HepG2 (cell line): ENCODE data around the gene ASIC2. TPM values are rescaled to one million over a fixed set of nuclear protein-coding genes. Genes with fewer than 3 reads are reported as not detected.

Experiments used
- ATAC-seq: fragments of 200-7000 bp; cut with Tn5 transposase; 3 replicates; pipeline ENCODE4 v1.9.1; 2020; ENCODE audit warnings: mild to moderate bottlenecking, moderate library complexity
- BruUV-seq: library from RNA; stranded (reverse); fragments of 400-500 nt; replicated peaks from 2 replicates; lab custom pipeline; 2021; lab: Mats Ljungman, UMichigan
- CTCF ChIA-PET: fragments of 300-600 bp; formaldehyde crosslinking; extraction: SDS; loops from one replicate; lab custom pipeline; 2021; ENCODE audit warnings: low total read pairs, inconsistent platforms, low intra/inter-chr PET ratio; lab: Yijun Ruan, JAX
- POLR2A ChIA-PET: fragments of 350-600 bp; sonication (Branson Sonifier 250); formaldehyde crosslinking; loops from one replicate; lab custom pipeline; 2020; ENCODE audit warnings: antibody characterized with exemption, inconsistent platforms; lab: Yijun Ruan, JAX
- DNase-seq: peaks from one replicate; pipeline ENCODE4 v3.0.0-alpha.2; 2015; ENCODE audit warnings: low spot score
- FAIRE-seq: peaks from 3 replicates; lab custom pipeline; 2011; peaks lifted over from hg19 to GRCh38; lab: Jason Lieb, UNC
- H2AFZ ChIP-seq: one replicate; pipeline ENCODE4 v1.6.1; 2011; ENCODE audit warnings: low read length, inconsistent platforms
- H3K27ac ChIP-seq: fragments of 300-600 bp; 3 replicates; pipeline ENCODE4 v1.8.0; 2011; ENCODE audit warnings: mixed run types, mild to moderate bottlenecking, mixed read lengths, low read length, inconsistent platforms; ENCODE audit not compliant: insufficient read depth; ENCODE audit errors: extremely low read length
- H3K27me3 ChIP-seq, 2 experiments: fragments of 200-600 bp in 1 of 2; 2 replicates in 1 of 2; 3 replicates in 1 of 2; pipeline versions ENCODE4 v1.6.0 to v1.8.0; 2011; ENCODE audit warnings: low read length in 2 of 2, mild to moderate bottlenecking in 2 of 2, moderate library complexity in 2 of 2, inconsistent platforms in 1 of 2; ENCODE audit not compliant: insufficient read depth in 2 of 2, control insufficient read depth in 1 of 2
- H3K36me3 ChIP-seq, 2 experiments: fragments of 200-600 bp in 1 of 2; replicated peaks in 1 of 2; 2 replicates in 1 of 2; 3 replicates in 1 of 2; pipeline versions ENCODE4 v1.5.1 to v1.8.0; 2011; ENCODE audit warnings: low read length in 2 of 2, inconsistent platforms in 1 of 2; ENCODE audit not compliant: insufficient read depth in 2 of 2, control insufficient read depth in 1 of 2
- H3K4me1 ChIP-seq: 2 replicates; pipeline ENCODE4 v1.5.1; 2012; ENCODE audit warnings: low read length, inconsistent platforms; ENCODE audit not compliant: insufficient read depth
- H3K4me2 ChIP-seq: 2 replicates; pipeline ENCODE4 v1.6.0; 2011; ENCODE audit warnings: low read depth, low read length, inconsistent platforms
- H3K4me3 ChIP-seq, 3 experiments: fragments of 200-600 bp in 1 of 3; sonication (generic), shearing (Covaris generic) in 1 of 3; replicated peaks in 1 of 3; 2 replicates each; pipeline ENCODE4 v1.5.1; 2011 to 2016; ENCODE audit warnings: low read length in 3 of 3, inconsistent platforms in 2 of 3, low read depth in 2 of 3, mild to moderate bottlenecking in 2 of 3, control low read depth in 1 of 3, mixed read lengths in 1 of 3; ENCODE audit not compliant: insufficient read depth in 1 of 3
- H3K79me2 ChIP-seq: one replicate; pipeline ENCODE4 v1.6.1; 2011; ENCODE audit warnings: low read length, inconsistent platforms; ENCODE audit not compliant: insufficient read depth
- H3K9ac ChIP-seq: 2 replicates; pipeline ENCODE4 v1.6.0; 2011; ENCODE audit warnings: mild to moderate bottlenecking, low read depth, low read length, inconsistent platforms; ENCODE audit not compliant: insufficient read depth
- H3K9me3 ChIP-seq: 2 replicates; pipeline ENCODE4 v1.5.1; 2012; ENCODE audit warnings: mild to moderate bottlenecking, low read length
- H4K20me1 ChIP-seq: 2 replicates; pipeline ENCODE4 v1.6.0; 2011; ENCODE audit warnings: inconsistent platforms, mild to moderate bottlenecking, low read length, moderate library complexity; ENCODE audit not compliant: insufficient read depth
- ATF1 ChIP-seq: IDR thresholded peaks from 2 replicates; pipeline ENCODE4 v1.6.1; 2016; ENCODE audit warnings: mild to moderate bottlenecking, control low read depth
- FOXJ3 ChIP-seq: sonication (generic); formaldehyde crosslinking; IDR thresholded peaks from 2 replicates; pipeline ENCODE4 v1.4.0; 2020; ENCODE audit warnings: missing genetic modification reagents, mild to moderate bottlenecking, borderline replicate concordance
- LCORL ChIP-seq, 2 experiments: fragments of 450-650 bp in 1 of 2; sonication (generic) in 1 of 2; formaldehyde crosslinking in 1 of 2; IDR thresholded peaks; 2 replicates each; pipeline versions ENCODE4 v1.5.0 to v1.6.1; 2017 to 2020; ENCODE audit warnings: antibody characterized with exemption in 1 of 2, missing genetic modification reagents in 1 of 2
- MAF1 ChIP-seq: sonication (generic); formaldehyde crosslinking; IDR thresholded peaks from 2 replicates; pipeline ENCODE4 v1.5.0; 2020; ENCODE audit warnings: missing genetic modification reagents, borderline replicate concordance
- MBD4 ChIP-seq: IDR thresholded peaks from 2 replicates; pipeline ENCODE4 v1.6.1; 2012; ENCODE audit warnings: low read length, inconsistent platforms, borderline replicate concordance
- MXD4 ChIP-seq: IDR thresholded peaks from 2 replicates; pipeline ENCODE4 v1.6.1; 2016; ENCODE audit warnings: mild to moderate bottlenecking, missing biosample characterization, missing genetic modification reagents
- NCOA5 ChIP-seq: sonication (generic); formaldehyde crosslinking; IDR thresholded peaks from 2 replicates; pipeline ENCODE4 v1.4.0; 2020; ENCODE audit warnings: missing genetic modification reagents
- NFKB2 ChIP-seq: sonication (generic); formaldehyde crosslinking; IDR thresholded peaks from 2 replicates; pipeline ENCODE4 v1.4.0; 2020; ENCODE audit warnings: missing genetic modification reagents, borderline replicate concordance
- NR2F2 ChIP-seq: IDR thresholded peaks from 2 replicates; pipeline ENCODE4 v1.6.1; 2012; ENCODE audit warnings: low read depth, inconsistent platforms, borderline replicate concordance
- SOX6 ChIP-seq, 2 experiments: fragments of 450-650 bp in 1 of 2; sonication (generic) in 1 of 2; formaldehyde crosslinking in 1 of 2; IDR thresholded peaks; 2 replicates each; pipeline versions ENCODE4 v1.4.0 to v1.6.1; 2017 to 2020; ENCODE audit warnings: antibody characterized with exemption in 1 of 2, mild to moderate bottlenecking in 1 of 2, missing genetic modification reagents in 1 of 2
- SP5 ChIP-seq: IDR thresholded peaks from 2 replicates; pipeline ENCODE4 v1.6.1; 2016; ENCODE audit warnings: low read depth, borderline replicate concordance
- SRSF9 ChIP-seq: fragments of 200-400 bp; formaldehyde crosslinking; IDR thresholded peaks from 2 replicates; pipeline ENCODE4 v1.6.1; 2018; ENCODE audit warnings: borderline replicate concordance, mild to moderate bottlenecking, low read depth, low read length; ENCODE audit not compliant: insufficient read depth, poor library complexity, severe bottlenecking
- STAT5B ChIP-seq: sonication (generic); formaldehyde crosslinking; IDR thresholded peaks from 2 replicates; pipeline ENCODE4 v1.4.0; 2020; ENCODE audit warnings: missing genetic modification reagents
- TCF7L2 ChIP-seq: IDR thresholded peaks from 2 replicates; pipeline ENCODE4 v1.6.1; 2011; ENCODE audit warnings: mild to moderate bottlenecking, low read depth, low read length, moderate library complexity
- WIZ ChIP-seq: sonication (generic); formaldehyde crosslinking; IDR thresholded peaks from 2 replicates; pipeline ENCODE4 v1.5.1; 2020; ENCODE audit warnings: mild to moderate bottlenecking, missing genetic modification reagents
- ZNF101 ChIP-seq: sonication (generic); formaldehyde crosslinking; IDR thresholded peaks from 2 replicates; pipeline ENCODE4 v1.4.0; 2020; ENCODE audit warnings: mild to moderate bottlenecking, low read depth, missing genetic modification reagents, borderline replicate concordance
- ZNF207 ChIP-seq: fragments of 450-650 bp; IDR thresholded peaks from 2 replicates; pipeline ENCODE4 v1.6.1; 2016; ENCODE audit warnings: antibody characterized with exemption, borderline replicate concordance
- ZNF331 ChIP-seq: sonication (generic); formaldehyde crosslinking; IDR thresholded peaks from 2 replicates; pipeline ENCODE4 v1.4.0; 2020; ENCODE audit warnings: missing genetic modification reagents
- ZNF432 ChIP-seq: sonication (generic); formaldehyde crosslinking; IDR thresholded peaks from 2 replicates; pipeline ENCODE4 v1.5.0; 2020; ENCODE audit warnings: missing genetic modification reagents, mild to moderate bottlenecking, borderline replicate concordance
- ZNF446 ChIP-seq: sonication (generic); formaldehyde crosslinking; IDR thresholded peaks from 2 replicates; pipeline ENCODE4 v1.5.0; 2020; ENCODE audit warnings: mild to moderate bottlenecking, missing genetic modification reagents
- ZSCAN9 ChIP-seq: IDR thresholded peaks from 2 replicates; pipeline ENCODE4 v1.6.1; 2016; ENCODE audit warnings: borderline replicate concordance
- WGBS: methylation state at CpG from one replicate; pipeline ENCODE4 v1.1.6; 2017; ENCODE audit warnings: low lambda C conversion rate; 5-methylcytosine and 5-hydroxymethylcytosine counted together
- in situ Hi-C: cut with HindIII; loops from 2 replicates; pipeline ENCODE4 v1.10.0; 2017; ENCODE audit warnings: low pct_unique_long_range_greater_than_20kb; ENCODE audit not compliant: extremely low pct_ligation_motif_present
- intact Hi-C: fragments of 100-400 bp; cut with micrococcal nuclease; formaldehyde crosslinking; loops from one replicate; pipeline ENCODE4 v1.10.0; 2022; ENCODE audit not compliant: unreplicated experiment
- polyA plus RNA-seq, 8 experiments: library from polyadenylated mRNA; depleted of rRNA in 3 of 8; stranded (reverse) in 7 of 8; unstranded in 1 of 8; fragments of >200 nt; fragmentation: Illumina TruSeq in 4 of 8; extraction: Trizol in 4 of 8; gene quantifications; 2 replicates each; pipeline versions ENCODE4 v1.2.1 to v1.2.3, GENCODE V29; 2011 to 2016; ENCODE audit warnings: low read depth in 4 of 8, missing spikeins in 1 of 8, mixed read lengths in 1 of 8; ENCODE audit not compliant: insufficient read depth in 1 of 8
- total RNA-seq, 5 experiments: library from RNA; depleted of rRNA; stranded (reverse); fragments of >200 nt; fragmentation: Illumina TruSeq; extraction: Trizol; gene quantifications; 2 replicates each; pipeline ENCODE4 v1.2.3, GENCODE V29; 2016; ENCODE audit warnings: low read depth in 1 of 5
- TF ChIP-seq, protein P1 (sequence below): sonication (generic); formaldehyde crosslinking; IDR thresholded peaks from 2 replicates; pipeline ENCODE4 v1.8.1; 2023; ENCODE audit warnings: mild to moderate bottlenecking, missing genetic modification reagents
- TF ChIP-seq, protein P2 (sequence below): sonication (generic); formaldehyde crosslinking; IDR thresholded peaks from 2 replicates; pipeline ENCODE4 v1.4.0; 2020; ENCODE audit warnings: missing genetic modification reagents
- TF ChIP-seq, protein P3 (sequence below): IDR thresholded peaks from 2 replicates; pipeline ENCODE4 v1.6.1; 2016; ENCODE audit warnings: control low read depth

The ASIC2 gene
- total and polyA plus RNA-seq, 2 of the 13 experiments (the other 11 are each of a cell fraction or from before 2014, with no cell fraction given), result not detected

DNA sequence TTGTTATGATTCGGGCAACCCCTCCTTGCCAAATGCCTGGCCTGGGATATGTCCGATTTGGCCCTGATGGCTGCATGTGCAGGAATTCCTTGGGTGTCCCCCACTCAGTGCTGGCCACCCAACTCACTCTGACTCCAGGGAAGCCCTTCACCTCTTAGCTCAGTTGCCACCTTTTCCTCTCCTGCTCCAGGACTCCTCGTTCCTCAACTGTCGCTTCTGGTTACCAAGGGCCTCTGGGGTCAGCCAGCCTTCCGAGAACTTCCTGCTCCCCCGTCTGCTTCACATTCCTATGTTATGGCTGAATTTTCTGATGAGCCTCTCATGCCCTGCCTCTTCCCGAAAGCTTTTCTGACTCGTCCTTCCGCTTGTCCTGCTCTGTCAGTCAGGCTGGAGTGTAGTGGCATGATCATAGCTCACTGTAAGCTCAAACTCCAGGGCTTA, 237.9 kb downstream of the ASIC2 start (continued):
- no peak for TF ChIP-seq SRSF9
- TF ChIP-seq, protein P1, sequence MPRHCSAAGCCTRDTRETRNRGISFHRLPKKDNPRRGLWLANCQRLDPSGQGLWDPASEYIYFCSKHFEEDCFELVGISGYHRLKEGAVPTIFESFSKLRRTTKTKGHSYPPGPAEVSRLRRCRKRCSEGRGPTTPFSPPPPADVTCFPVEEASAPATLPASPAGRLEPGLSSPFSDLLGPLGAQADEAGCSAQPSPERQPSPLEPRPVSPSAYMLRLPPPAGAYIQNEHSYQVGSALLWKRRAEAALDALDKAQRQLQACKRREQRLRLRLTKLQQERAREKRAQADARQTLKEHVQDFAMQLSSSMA (CRISPR knock-in tag), result no peak
- no peak for TF ChIP-seq SOX6 (IDR thresholded peaks at IDR 0.05)
- no peak for TF ChIP-seq SOX6 (CRISPR knock-in tag; IDR thresholded peaks at IDR 0.05)
- TF ChIP-seq FOXJ3 (CRISPR knock-in tag), result no peak
- TF ChIP-seq ATF1 (CRISPR knock-in tag), result no peak
- no peak for TF ChIP-seq NCOA5
- TF ChIP-seq MBD4, result no peak
- no peak for TF ChIP-seq ZNF101

DNA sequence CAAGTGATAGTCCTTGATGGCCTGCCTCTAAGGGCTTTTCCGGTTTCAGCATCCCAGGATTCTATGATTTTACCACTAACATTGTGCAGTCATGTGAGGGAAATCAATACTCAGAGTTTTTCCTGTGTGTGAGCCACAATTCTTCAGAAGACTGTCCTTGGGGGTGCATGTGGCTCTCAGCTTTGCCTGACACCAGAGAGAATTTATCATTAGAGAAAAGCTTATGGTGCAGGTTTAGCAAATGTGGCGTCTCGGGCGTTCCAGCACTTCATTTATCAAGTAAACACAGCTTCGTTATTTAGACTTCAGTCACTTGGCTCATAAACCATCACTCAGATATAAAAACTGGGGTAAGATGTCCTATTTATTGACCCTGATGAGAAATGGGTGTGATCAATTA, 238.7 kb downstream of the ASIC2 start:
- H3K4me1 ChIP-seq, result peaks cover 11% of the 10 kb centered on the region
- POLR2A ChIA-PET, result no interaction called here
- H3K9ac ChIP-seq, result no peak overlapping the region
- no peak for DNase-seq
- intact Hi-C loops, result no loop called here
- no peaks in the 10 kb centered on the region for H3K36me3 ChIP-seq
- H3K9me3 ChIP-seq, result no peaks in the 10 kb centered on the region
- no peak for FAIRE-seq
- H3K27me3 ChIP-seq, result peaks cover 0 to 7% of the 10 kb centered on the region in 2 experiments; a peak in 1 of 5 replicates
- H3K4me3 ChIP-seq, result no peak overlapping the region
- ATAC-seq, result no peak
- no peaks in the 10 kb centered on the region for H4K20me1 ChIP-seq
- CTCF ChIA-PET, result no interaction called here
- in situ Hi-C loops, result no loop called here
- H3K79me2 ChIP-seq, result no peaks in the 10 kb centered on the region
- 28% methylated on average over 5 of the region's 5 CpGs for WGBS
- H3K4me2 ChIP-seq, result no peak overlapping the region
- H2AFZ ChIP-seq, result no peak overlapping the region
- no TSS peak for BruUV-seq
- no peak overlapping the region for H3K27ac ChIP-seq
- no peak for TF ChIP-seq MAF1 (CRISPR knock-in tag)
- no peak for TF ChIP-seq TCF7L2
- no peak for TF ChIP-seq ZNF446
- no peak for TF ChIP-seq WIZ
- no peak for TF ChIP-seq NFKB2
- TF ChIP-seq, protein P2, sequence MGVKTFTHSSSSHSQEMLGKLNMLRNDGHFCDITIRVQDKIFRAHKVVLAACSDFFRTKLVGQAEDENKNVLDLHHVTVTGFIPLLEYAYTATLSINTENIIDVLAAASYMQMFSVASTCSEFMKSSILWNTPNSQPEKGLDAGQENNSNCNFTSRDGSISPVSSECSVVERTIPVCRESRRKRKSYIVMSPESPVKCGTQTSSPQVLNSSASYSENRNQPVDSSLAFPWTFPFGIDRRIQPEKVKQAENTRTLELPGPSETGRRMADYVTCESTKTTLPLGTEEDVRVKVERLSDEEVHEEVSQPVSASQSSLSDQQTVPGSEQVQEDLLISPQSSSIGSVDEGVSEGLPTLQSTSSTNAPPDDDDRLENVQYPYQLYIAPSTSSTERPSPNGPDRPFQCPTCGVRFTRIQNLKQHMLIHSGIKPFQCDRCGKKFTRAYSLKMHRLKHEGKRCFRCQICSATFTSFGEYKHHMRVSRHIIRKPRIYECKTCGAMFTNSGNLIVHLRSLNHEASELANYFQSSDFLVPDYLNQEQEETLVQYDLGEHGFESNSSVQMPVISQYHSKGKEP, result no peak
- TF ChIP-seq STAT5B (CRISPR knock-in tag), result no peak
- TF ChIP-seq ZSCAN9 (CRISPR knock-in tag), result no peak
- TF ChIP-seq ZNF331, result no peak
- TF ChIP-seq NR2F2, result no peak
- no peak for TF ChIP-seq ZNF207
- TF ChIP-seq MXD4, result no peak
- no peak for TF ChIP-seq ZNF432 (CRISPR knock-in tag)
- TF ChIP-seq, protein P3, sequence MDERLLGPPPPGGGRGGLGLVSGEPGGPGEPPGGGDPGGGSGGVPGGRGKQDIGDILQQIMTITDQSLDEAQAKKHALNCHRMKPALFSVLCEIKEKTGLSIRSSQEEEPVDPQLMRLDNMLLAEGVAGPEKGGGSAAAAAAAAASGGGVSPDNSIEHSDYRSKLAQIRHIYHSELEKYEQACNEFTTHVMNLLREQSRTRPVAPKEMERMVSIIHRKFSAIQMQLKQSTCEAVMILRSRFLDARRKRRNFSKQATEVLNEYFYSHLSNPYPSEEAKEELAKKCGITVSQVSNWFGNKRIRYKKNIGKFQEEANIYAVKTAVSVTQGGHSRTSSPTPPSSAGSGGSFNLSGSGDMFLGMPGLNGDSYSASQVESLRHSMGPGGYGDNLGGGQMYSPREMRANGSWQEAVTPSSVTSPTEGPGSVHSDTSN, result no peak
- no peak for TF ChIP-seq SP5 (CRISPR knock-in tag)
- TF ChIP-seq LCORL (IDR thresholded peaks at IDR 0.05), result no peak
- TF ChIP-seq LCORL (CRISPR knock-in tag; IDR thresholded peaks at IDR 0.05), result no peak
